ENCODE data around the gene ST6GALNAC6. TPM values are rescaled to one million over a fixed set of nuclear protein-coding genes. Genes with fewer than 3 reads are reported as not detected.

ST6GALNAC6 gene
- total RNA-seq, 2 experiments from 2014 or later, result 50.1 to 53.8 TPM

Small RNA genes lying within 50 kb of the gene (microRNA-seq; reads per million reads assigned to microRNA genes)
- not detected for gene MIR4672 (ENCODE audit: borderline microRNAs expressed, borderline number of aligned reads, borderline replicate concordance)

Other genes with a start within 250 kb of the ST6GALNAC6 start
- under 1 TPM in 1 of 2 experiments, not detected in 1; 0.10 TPM for gene CFAP157, start 192.6 kb downstream of the ST6GALNAC6 start, total RNA-seq
- gene PTRH1, start 183.9 kb downstream of the ST6GALNAC6 start, total RNA-seq, result 10 to 100 TPM; 20.9 to 22.7 TPM
- under 1 TPM; 0.61 to 0.69 TPM for gene TTC16, start 183.5 kb downstream of the ST6GALNAC6 start, total RNA-seq
- gene TOR2A, start 164.3 kb downstream of the ST6GALNAC6 start, total RNA-seq, result 10 to 100 TPM; 12.7 to 16.2 TPM
- 10 to 100 TPM; 34.5 to 35.3 TPM for gene SH2D3C, start 120.9 kb downstream of the ST6GALNAC6 start, total RNA-seq
- 10 to 100 TPM; 99.4 to 99.6 TPM for gene CDK9, start 113.6 kb downstream of the ST6GALNAC6 start, total RNA-seq
- gene FPGS, start 96.7 kb downstream of the ST6GALNAC6 start, total RNA-seq, result 10 to 100 TPM; 80.0 to 83.9 TPM
- gene ENG, start 44.9 kb downstream of the ST6GALNAC6 start, total RNA-seq, result 10 to 100 TPM; 12.0 to 12.2 TPM
- gene AK1, start 21.9 kb downstream of the ST6GALNAC6 start, total RNA-seq, result 10 to 100 TPM; 27.7 to 28.5 TPM
- 10 to 100 TPM; 21.2 to 23.5 TPM for gene ST6GALNAC4, start 17.4 kb upstream of the ST6GALNAC6 start, total RNA-seq
- gene PIP5KL1, start 31.2 kb upstream of the ST6GALNAC6 start, total RNA-seq, result 1 to 10 TPM in 1 of 2 experiments, under 1 TPM in 1; 0.94 to 2.9 TPM
- gene DPM2, start 38.3 kb upstream of the ST6GALNAC6 start, total RNA-seq, result 10 to 100 TPM; 41.5 to 42.0 TPM
- gene EEIG1, start 81.4 kb upstream of the ST6GALNAC6 start, total RNA-seq, result 10 to 100 TPM; 50.7 to 58.0 TPM
- gene NAIF1, start 167.7 kb upstream of the ST6GALNAC6 start, total RNA-seq, result 10 to 100 TPM; 10.2 to 14.5 TPM
- gene SLC25A25, start 168.6 kb upstream of the ST6GALNAC6 start, total RNA-seq, result 10 to 100 TPM; 17.1 to 17.3 TPM
- 10 to 100 TPM; 43.4 to 43.6 TPM for gene PTGES2, start 228.1 kb upstream of the ST6GALNAC6 start, total RNA-seq
- not detected for gene LCN2, start 249.8 kb upstream of the ST6GALNAC6 start, total RNA-seq

All from activated CD4-positive, alpha-beta memory T cell treated with anti-CD3 and anti-CD28 coated beads for 36 hours (primary cell).